ENCODE results near the gene MACROH2A2. TPM values are rescaled to one million over a fixed set of nuclear protein-coding genes. Genes with fewer than 3 reads are reported as not detected.

MACROH2A2 gene
- total and polyA plus RNA-seq, 10 of the 15 experiments (the other 5 are each of a cell fraction or from before 2014, with no cell fraction given): 0.14 to 0.24 TPM; not detected in 8

- peak; percentile 89 to 95 (median 92) for TF ChIP-seq CTCF (IDR thresholded peaks at IDR 0.05 in 2 of 3, conservative IDR thresholded peaks at IDR 0.05 in 1 of 3; ENCODE audit: control insufficient read depth in 2 of 3, extremely low read depth in 1 of 3, insufficient read depth in 1 of 3, low read depth in 3 of 3, low read length in 3 of 3)
- peak; percentile 81 for TF ChIP-seq HDGF (IDR thresholded peaks at IDR 0.05)
- peak; percentile 90 for TF ChIP-seq POLR2A (IDR thresholded peaks at IDR 0.05; ENCODE audit: low read depth, low read length)
- 0 out of 2 replicates have a peak, but pooled peaks have one; percentile 47 for TF ChIP-seq ZBED1 (IDR thresholded peaks at IDR 0.05; ENCODE audit: borderline replicate concordance)
- TF ChIP-seq MTA3 (IDR thresholded peaks at IDR 0.05; ENCODE audit: borderline replicate concordance, low read length): 0 out of 2 replicates have a peak, but pooled peaks have one; percentile 16
- peak; percentile 48; the same call in 1 of the 2 replicates for TF ChIP-seq PAX5 (IDR thresholded peaks at IDR 0.05; ENCODE audit: borderline replicate concordance, low read depth, low read length)
- no peak for TF ChIP-seq CBX5 (IDR thresholded peaks at IDR 0.05; ENCODE audit: low read depth)
- TF ChIP-seq MYB (IDR thresholded peaks at IDR 0.05; ENCODE audit: borderline replicate concordance, low read depth, low read length): no peak
- TF ChIP-seq MXI1 (IDR thresholded peaks at IDR 0.05; ENCODE audit: low read depth, low read length): peak; percentile 39; the same call in 1 of the 2 replicates
- TF ChIP-seq RELB (IDR thresholded peaks at IDR 0.05; ENCODE audit: low read depth): peak; percentile 75
- peak; percentile 56; the same call in 1 of the 2 replicates for TF ChIP-seq CHD2 (IDR thresholded peaks at IDR 0.05; ENCODE audit: borderline replicate concordance, low read depth, low read length)
- TF ChIP-seq SIN3A (IDR thresholded peaks at IDR 0.05; ENCODE audit: low read depth, low read length): peak; percentile 46; the same call in 1 of the 2 replicates
- peak; percentile 27; the same call in 1 of the 2 replicates for TF ChIP-seq TCF12 (IDR thresholded peaks at IDR 0.05; ENCODE audit: low read depth, low read length)
- TF ChIP-seq CREM (IDR thresholded peaks at IDR 0.05; ENCODE audit: low read depth): peak; percentile 78
- no peak for TF ChIP-seq HSF1 (IDR thresholded peaks at IDR 0.05; ENCODE audit: low read depth, low read length)
- TF ChIP-seq MLLT1 (IDR thresholded peaks at IDR 0.05): peak; percentile 29; the same call in 1 of the 2 replicates
- peak; percentile 61 for TF ChIP-seq E2F8 (IDR thresholded peaks at IDR 0.05; ENCODE audit: low read depth, partially characterized antibody)
- TF ChIP-seq RCOR1 (conservative IDR thresholded peaks at IDR 0.05; ENCODE audit: low read depth, low read length): 0 out of 2 replicates have a peak, but pooled peaks have one; percentile 43
- no peak for TF ChIP-seq ESRRA (IDR thresholded peaks at IDR 0.05; ENCODE audit: low read length)
- TF ChIP-seq RFX5 (IDR thresholded peaks at IDR 0.05; ENCODE audit: low read depth, low read length): peak; percentile 88
- TF ChIP-seq RBBP5 (conservative IDR thresholded peaks at IDR 0.05): no peak
These were observed 94.0 kb downstream of the MACROH2A2 start, which contains the start of gene TYSND1 (continued) for GRCh38 chr10:70146489-70147258.

All from GM12878 (cell line).